ENCODE data around the gene DPY19L3.
A peak's percentile ranks its signal among the peaks of the same experiment; 100 is the strongest.

DNA sequence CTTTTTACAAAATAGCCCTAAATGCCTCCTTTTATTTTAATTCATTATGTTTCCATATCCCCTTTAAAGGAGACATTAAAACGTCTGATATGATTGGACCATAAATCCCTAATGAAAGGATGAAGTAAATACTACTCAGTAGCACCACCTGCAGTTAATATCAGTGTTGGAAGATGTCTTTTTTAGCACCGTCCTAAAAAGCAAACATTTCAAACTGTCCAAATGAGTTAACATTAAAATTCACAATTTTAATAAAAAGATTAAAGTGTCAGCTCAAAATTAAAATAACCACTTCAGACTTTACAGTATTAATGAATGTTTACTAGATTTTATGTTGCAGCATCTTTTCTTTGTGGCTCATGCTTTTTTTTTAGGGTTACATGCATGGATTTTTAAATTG lies 47.9 kb upstream of the DPY19L3 start:
- TF ChIP-seq POLR2A (IDR thresholded peaks at IDR 0.05; ENCODE audit: low read depth, low read length): no peak
- TF ChIP-seq, protein P1, sequence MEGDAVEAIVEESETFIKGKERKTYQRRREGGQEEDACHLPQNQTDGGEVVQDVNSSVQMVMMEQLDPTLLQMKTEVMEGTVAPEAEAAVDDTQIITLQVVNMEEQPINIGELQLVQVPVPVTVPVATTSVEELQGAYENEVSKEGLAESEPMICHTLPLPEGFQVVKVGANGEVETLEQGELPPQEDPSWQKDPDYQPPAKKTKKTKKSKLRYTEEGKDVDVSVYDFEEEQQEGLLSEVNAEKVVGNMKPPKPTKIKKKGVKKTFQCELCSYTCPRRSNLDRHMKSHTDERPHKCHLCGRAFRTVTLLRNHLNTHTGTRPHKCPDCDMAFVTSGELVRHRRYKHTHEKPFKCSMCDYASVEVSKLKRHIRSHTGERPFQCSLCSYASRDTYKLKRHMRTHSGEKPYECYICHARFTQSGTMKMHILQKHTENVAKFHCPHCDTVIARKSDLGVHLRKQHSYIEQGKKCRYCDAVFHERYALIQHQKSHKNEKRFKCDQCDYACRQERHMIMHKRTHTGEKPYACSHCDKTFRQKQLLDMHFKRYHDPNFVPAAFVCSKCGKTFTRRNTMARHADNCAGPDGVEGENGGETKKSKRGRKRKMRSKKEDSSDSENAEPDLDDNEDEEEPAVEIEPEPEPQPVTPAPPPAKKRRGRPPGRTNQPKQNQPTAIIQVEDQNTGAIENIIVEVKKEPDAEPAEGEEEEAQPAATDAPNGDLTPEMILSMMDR (conservative IDR thresholded peaks at IDR 0.05; ENCODE audit: low read depth, low read length): 0 out of 2 replicates have a peak, but pooled peaks have one; percentile 25
- TF ChIP-seq RFX5 (IDR thresholded peaks at IDR 0.05; ENCODE audit: low read depth, low read length): no peak
- no peak for TF ChIP-seq MXI1 (IDR thresholded peaks at IDR 0.05; ENCODE audit: borderline replicate concordance, low read depth, low read length)
- no peak for TF ChIP-seq FOS (IDR thresholded peaks at IDR 0.05; ENCODE audit: low read depth, low read length)
- TF ChIP-seq RCOR1 (IDR thresholded peaks at IDR 0.05; ENCODE audit: insufficient replicate concordance, low read length): no peak
- TF ChIP-seq CHD1 (IDR thresholded peaks at IDR 0.05; ENCODE audit: low read depth, low read length): no peak
- TF ChIP-seq CEBPB (IDR thresholded peaks at IDR 0.05; ENCODE audit: low read depth, low read length): no peak
- no peak for TF ChIP-seq MAZ (IDR thresholded peaks at IDR 0.05; ENCODE audit: borderline replicate concordance, low read depth, low read length)
- TF ChIP-seq, protein P2, sequence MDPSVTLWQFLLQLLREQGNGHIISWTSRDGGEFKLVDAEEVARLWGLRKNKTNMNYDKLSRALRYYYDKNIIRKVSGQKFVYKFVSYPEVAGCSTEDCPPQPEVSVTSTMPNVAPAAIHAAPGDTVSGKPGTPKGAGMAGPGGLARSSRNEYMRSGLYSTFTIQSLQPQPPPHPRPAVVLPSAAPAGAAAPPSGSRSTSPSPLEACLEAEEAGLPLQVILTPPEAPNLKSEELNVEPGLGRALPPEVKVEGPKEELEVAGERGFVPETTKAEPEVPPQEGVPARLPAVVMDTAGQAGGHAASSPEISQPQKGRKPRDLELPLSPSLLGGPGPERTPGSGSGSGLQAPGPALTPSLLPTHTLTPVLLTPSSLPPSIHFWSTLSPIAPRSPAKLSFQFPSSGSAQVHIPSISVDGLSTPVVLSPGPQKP (IDR thresholded peaks at IDR 0.05; ENCODE audit: borderline replicate concordance, low read depth, low read length): no peak
- TF ChIP-seq MAFK (IDR thresholded peaks at IDR 0.05; ENCODE audit: low read depth, low read length): no peak

All from IMR-90 (cell line).